NCI-H69 (cell line): ENCODE data around the gene FGF14.
A peak's percentile ranks its signal among the peaks of the same experiment; 100 is the strongest.

Source experiments
- DNase-seq: peaks from one replicate; lab custom pipeline; 2025; lab: John Stamatoyannopoulos, UW

The FGF14 gene

DNA sequence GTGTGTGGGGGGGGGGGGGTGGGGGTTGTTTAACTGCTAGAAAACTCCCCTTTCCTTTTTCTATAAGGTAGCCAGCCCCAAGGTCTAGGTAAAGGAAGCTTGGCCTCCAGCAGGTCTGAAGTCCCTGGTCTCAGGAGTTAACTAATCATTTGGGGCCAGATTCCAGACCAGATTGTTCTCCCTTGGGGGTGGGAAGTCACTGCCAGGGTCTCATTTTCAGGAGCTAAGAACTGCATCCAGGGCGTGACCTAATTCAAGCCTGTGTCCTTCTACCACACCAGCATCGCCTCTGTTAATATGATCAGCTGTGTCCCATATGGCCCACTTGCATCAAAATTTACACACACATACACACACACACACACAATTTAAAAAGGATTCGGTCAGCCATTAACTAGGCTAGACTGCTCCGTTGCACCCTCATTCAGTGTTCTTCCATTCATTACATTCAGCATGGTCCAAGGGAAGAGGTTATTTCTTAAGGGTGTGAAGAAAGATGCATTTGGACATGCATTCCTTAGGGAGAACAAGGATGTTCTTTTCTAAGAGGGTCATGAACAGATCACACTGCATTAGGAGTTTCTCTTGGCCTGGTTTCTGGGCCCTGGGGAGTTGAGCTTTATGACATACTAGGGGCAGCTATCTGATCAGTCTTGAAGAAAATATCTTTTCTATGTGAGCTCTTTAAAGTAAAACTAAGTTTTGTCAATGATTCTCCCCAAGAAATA, 91.0 kb downstream of the FGF14 start:
- peak; percentile 48 for DNase-seq

DNA sequence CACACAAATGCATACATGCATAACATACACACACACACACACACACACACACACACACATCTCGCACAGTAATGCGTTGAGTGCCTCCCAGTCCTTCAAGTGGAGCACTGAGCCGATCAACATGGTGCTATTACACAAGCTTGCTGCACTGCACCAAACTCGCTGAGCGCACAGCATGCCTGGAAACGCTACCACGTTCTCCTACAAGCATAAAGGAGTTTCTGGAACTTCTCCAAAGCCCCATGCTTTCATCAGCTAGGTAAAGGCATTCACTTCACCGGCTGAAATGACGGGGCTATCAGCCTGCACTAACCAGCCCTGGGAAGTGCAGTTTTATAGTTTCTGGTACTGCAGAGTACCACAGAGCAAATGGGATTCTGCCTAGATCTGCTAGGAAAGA, 92.7 kb downstream of the FGF14 start:
- DNase-seq: peak; percentile 95

DNA sequence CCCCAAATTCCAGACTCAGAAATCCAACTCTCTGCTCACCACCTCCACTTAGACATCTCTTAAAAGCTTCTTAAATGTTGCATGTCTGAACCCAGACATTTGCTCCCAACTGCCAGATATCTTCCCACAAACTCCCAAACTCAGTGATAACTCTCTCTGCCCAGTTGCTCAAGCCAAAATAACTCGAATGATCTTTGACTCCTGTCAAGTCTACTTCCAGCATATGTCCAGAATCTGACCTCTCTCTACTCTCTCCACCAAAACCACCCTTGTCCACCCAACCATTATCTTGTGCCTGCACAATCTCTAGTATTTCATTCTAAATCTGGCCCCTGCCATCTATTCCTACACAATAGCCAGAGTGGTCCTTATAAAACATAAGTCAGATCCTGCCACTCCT, 99.3 kb downstream of the FGF14 start:
- DNase-seq: no peak

DNA sequence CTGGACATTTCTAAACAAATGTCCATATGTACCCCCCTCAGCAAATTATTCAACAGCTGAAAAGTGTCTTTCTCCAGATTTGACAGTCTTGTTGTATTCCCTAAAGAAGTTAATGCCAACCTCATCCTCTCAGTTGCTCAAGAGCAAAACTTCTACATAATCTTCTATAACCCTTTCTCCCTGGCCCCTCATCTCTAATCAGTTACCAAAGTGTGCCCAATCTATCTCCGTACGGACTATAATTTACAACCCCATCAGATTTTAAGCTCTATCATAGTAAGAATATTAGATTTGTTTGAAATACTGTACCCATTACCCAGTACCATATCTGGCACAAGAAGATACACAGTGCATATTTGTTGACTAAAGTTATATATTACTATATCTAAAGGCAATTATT, 101.5 kb downstream of the FGF14 start:
- no peak for DNase-seq

DNA sequence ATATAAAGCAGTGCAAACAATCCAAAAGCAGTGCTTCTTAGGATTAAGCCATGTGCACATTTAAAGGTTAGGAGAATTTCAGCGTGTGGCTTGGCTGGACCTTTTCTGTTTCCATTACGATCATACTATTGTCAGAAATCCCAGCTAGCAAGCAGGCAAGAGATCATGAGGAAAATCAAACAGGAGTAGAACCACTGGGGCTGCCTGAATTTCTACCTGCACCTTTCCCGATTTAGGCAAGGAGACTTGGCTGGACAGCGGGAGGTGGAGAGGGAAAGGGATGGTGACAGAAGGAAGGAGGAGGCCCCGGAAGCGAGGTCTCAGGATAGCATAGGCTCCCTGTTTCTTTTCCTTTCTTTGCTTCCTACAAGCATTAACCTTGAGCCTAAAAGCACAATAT, 102.5 kb downstream of the FGF14 start:
- DNase-seq: peak; percentile 24

DNA sequence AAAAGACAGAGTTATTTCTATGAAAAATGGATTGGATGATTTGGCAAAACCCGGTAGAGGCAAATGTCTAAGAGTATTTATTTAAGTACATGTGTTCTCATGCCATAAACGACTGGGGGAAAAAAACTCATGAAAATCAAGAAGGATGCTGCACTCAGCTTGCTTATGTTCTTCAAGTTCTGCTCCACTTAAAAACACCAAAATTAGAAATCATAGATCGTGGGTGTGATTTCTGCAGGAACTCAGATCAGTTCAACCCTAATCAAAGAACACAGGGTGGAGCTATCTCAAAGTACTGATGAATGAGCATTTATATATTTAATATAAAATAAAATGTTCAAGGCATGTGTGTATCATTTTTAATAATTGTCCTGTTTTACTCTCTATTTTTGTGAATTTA, 103.8 kb downstream of the FGF14 start:
- no peak for DNase-seq

DNA sequence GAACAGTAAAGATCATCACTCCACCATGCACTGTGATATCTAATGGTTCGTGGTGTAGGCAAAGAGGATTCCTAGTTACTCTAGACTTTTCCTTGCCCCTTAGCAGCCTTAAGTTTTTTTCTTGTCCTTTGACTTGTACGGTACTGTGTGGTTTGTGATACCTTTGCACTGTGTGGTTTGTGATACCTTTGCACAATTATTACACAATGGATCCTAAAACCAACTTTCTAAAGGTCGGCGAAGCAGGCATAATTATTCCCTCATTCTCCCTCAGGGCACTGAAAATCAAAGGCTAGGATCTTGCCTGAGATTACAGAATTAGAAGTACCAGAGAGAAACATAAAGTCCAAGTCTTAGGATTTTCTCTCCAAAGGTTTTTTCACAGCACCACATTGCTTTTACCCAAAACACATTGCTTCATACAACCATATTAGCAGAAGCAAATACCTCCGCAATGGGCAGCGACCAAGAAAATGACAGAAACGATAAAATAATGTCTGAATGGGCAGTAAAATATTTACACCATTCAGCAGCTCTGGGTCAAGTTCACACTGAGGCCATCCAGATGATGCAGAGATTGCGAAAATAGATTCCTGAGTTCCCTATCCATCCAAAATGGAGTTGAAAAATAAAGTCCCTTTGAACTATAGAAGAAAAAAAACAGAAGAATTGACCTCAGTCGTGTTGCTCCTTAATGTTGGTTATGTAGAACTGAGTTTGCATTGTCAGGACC, 106.4 kb downstream of the FGF14 start:
- DNase-seq: no peak

DNA sequence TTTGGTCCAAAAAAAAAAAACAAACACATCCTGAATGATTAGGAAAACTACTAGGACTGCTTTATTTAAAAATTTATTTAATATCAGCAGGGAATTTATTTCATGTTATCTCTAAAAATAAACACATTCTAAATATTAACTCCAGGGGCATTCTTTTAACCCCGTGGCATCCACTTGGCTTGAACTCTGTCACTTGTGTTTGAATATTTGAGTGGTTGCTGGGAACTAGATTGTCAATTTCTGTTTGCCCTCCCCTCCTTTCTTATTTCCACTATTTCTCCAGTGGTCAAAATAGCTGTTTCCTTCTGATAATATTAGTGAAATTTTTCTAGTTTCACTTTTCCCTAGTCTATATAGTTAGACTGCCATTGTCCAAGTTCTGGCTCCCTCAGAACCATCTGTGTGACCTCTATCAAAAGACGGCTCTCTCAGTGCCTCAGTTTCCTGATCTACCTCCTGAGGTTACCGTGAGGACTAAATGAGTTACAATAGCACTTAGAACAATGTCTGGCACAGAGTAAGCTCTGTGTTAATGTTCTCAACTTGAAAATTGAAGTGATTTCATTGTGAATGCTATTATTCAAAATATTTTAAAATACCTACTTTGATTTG, 107.3 kb downstream of the FGF14 start:
- DNase-seq: no peak

DNA sequence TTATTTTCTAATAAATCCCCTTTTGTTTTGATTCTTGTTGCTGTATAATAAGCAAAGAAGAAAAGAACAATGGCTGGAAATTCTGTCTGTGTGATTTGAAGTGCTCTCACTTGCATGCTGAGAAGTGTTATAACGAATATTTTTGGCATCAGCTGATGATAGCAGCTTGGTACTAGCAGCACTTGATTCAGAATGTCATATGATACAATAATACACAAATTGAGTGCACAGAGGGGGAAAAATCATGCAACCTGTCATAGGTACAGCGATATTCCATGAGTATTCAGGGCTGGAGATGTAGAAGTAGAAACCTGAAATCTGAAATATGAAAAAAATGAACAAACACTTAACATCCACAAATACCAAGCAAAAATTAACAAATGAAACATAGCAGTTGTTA, 108.1 kb downstream of the FGF14 start:
- peak; percentile 75 for DNase-seq

DNA sequence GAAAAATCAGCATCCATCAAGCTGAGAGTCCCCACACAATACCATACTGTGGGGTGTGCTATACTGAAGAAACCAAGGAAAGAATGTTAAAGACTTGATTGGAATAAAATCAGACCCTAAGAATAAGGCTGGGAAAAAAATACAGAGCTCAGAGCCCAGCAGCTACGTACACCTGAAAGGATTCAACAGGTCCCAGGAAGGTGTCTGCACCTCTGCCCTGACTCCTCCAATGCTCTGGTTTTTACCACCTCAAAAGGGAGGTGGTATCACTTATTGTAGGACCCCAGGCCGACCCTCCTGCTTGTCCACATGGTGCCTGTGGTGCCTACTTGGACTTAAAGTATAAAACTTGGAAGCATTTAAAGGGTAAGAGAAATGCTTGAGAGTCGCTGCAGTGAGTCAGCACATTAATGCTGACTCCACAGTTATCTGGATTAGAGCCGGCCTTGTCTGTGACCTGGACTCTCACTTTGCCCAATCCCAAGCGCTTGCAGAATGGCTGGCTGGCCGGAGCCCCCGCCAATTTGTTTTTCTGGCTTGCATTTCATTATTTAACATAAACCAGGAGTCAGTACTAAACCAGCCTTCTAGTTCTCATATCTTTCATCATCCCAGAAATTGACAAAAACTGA, 110.1 kb downstream of the FGF14 start:
- DNase-seq: peak; percentile 58

DNA sequence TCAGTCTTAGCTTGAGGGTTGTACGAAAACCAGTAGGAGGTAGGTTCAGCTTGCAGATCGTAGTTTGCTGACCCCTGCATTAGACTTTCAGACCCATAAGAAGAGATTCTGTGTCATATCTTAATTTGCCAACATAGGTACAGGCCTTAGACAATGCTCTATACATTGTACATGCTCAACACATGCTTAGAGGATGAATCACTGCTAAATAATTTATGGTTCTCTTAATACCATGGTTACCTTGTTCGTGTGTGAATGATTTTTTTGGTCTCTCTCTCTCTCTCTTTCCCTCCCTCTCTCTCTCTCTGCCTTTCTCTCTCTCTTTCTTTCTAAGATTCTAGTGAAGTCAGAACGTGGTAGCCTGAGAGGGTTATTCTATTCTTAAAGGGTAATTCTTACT, 112.2 kb downstream of the FGF14 start:
- DNase-seq: peak; percentile 50

DNA sequence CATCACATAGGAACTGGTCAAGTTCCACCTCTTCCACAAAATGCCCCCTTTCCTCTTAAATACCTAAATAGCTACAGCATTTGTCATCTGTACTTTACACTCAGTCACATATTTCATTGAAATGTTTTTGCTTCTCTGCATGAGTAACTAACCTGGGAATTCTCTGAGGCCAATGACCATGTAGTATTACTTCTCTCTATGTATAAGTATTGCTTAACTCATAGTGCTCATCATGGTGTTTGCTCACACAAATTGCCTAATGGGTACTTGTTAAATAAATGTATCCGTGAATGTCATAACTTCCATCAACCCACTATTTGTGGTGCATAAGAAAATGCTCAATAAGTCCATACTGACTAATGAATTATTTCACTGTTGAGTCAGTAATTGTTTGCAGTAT, 115.5 kb downstream of the FGF14 start:
- peak; percentile 65 for DNase-seq

DNA sequence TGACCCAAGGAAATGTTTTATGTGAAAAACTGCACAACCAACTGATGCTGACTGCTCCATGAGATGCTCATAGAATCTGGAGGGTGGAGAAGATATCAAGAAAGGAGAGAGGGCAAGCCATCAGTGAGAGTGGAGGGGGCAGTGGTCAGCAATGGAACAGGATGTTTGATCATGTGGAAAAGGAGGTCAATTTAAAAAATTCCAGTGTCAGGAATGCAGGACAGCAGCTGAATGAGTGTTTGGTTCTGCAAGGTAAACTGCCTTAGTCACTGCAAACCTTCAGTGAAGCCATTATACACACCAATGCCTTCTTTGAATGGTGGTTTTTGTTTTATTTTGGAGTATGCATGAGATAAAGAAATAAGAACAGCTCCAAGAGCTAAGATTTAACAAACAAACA, 121.5 kb downstream of the FGF14 start:
- no peak for DNase-seq

DNA sequence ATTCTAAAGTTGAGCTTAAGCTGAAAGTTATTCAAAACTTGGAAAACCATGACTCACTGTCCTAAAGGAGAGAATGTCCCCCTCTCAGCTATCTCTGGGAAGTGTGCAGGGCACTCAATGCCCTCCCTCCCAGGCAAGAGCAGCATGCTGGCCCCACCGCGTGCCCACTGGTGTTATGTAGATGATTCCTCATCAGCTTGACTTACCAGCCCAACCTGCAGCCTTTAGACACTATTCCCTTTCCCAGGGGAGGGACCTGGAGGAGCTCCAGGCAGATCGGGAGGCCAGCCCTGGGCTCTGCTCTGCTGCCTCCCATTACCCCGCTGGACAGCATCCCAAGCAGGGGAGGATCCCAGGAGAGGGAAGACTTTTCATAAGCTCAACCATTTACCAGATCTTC, 124.6 kb downstream of the FGF14 start:
- peak; percentile 34 for DNase-seq

DNA sequence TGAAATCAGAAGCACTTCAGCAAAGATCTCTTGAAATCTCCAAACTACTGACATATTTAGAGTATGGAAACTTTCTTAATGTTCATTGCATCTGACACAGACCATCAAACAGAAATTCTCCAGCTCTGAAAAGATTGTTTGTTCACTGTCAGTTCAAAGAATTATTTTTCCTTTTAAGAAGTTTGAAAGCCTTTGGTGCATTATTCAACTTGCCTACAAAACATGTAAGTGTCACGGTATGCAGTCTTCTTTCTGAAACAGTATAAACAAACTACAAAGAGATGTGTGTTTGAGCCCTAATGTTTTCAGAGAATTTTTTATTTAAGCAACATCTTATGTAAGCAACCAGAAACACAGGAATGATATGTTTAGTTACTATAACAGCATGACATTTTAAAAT, 125.4 kb downstream of the FGF14 start:
- DNase-seq: no peak

DNA sequence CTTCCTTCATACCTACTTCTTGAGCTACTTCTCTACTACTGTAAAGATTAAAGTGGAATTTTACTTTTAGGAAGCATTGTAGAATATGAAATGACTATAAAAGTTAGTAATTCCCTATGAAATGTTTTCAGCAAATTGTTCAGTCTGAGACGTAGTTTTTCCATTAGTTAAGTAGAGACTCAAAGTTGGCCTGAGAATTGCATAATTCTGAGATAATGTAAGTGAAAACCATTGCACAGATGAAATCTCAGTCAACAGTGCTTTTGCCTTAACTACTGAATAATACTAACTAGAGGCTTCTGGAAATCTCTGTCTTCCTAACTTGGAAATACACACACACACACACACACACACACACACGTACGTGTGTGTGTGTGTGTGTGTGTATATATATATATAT, 125.9 kb downstream of the FGF14 start:
- no peak for DNase-seq

DNA sequence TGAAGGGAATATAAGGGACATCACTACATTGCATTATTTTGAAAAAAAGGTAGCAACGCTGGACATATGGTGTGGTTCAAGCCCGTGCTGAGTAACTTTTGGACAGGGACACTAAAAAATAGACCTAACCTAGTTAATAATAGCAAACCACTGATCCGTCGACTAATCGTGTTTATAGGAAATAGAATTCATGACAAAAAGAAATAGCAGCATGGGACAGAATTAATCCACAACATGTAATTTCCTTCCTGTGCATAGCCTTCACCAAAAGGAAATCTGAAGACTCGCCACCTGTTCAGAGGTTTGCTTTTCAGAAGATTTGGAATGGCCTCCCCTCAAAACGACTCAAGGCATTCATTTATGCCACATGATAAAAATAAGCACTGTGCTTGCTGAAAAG, 128.7 kb downstream of the FGF14 start:
- DNase-seq: peak; percentile 81

DNA sequence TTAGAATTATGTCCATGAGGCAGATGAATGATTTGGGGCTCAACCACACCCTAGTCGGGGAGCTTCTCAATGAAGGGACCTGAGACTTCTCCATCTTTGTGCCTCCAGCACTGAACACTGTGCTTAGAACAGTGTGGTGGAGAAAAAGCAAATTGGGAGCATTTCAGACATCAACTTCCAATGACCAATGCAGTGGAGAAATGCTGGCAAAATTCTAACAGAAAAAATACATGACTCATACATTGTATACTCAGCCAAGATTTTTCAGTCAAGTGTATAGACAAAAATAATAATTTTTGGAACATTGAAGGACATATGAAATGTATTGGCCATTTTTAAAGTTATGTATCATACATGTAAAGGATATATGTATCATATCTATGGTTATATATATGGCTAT, 134.7 kb downstream of the FGF14 start:
- no peak for DNase-seq

DNA sequence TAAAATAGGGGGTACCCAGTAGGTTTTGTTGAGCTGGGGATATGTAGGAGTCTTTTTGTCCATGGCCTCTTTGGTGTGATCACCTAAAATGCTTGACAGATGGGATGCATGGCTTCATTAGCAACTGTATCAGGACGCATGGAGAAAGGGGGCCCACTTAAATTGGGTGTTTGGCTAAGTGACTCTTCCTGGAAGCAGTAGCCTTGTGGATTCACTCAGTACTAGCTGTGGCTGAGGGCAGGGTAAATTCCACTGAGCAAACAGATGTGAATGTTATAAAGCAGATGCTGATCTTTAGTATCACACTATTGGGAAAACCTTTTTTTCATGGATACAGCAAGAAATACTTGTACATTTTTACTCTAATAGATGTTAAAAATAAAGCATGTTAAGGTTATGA, 140.0 kb downstream of the FGF14 start:
- DNase-seq: peak; percentile 84

DNA sequence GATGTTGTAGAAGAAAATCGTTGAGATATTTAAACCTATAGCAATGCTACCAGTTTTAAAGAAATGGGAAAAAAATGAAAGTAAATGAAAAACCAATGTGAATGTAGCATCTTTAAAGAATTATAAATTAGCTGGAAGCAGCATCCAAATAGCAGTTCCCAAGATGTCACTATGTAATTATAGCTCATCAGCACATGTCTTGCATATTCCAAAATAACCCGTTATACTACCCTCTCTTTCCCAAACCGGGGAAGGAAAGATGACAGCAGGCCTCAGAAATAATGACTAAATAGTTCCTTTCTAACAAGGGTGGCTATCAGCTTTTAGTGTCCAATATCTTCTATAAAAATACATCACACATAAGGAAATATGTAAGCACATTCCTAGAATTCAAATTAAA, 140.5 kb downstream of the FGF14 start:
- DNase-seq: peak; percentile 33

DNA sequence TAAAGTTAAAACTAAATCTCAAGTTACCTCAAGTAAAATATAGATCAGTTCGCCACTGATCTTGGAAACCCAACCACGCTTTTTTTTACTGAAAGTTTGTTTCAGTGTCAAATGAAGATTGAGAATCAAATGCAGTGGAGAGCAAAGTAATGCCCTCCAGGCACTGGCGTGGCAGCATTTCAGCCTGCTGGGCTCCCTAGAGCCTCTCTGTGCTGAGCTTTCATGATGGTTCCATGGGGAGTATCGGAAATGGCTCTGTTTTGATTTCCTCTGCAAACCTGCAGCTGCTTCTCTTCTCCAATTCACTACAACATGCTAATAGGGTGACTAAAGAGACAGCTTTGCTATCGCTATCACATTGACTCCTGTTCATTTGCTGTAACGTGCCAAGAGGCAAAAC, 141.6 kb downstream of the FGF14 start:
- peak; percentile 66 for DNase-seq

DNA sequence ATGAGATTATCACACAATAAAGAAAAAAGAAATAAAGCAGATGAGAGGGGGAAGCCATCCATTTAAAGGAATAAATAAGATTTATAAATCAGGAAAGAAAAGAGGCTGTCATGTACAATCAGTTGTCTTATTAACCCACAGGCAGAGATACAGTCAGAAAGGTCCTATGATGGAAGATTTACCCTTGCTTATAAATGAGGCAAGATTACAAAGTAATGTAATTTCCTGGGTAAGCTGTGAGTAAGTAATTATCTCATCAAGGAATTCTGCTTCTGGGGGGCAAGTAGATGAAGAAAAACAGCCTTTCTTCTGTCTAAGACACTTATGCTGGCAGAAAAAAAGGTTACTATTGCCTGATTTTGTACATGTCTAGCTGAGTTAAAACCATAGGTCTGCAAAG, 146.4 kb downstream of the FGF14 start:
- no peak for DNase-seq

DNA sequence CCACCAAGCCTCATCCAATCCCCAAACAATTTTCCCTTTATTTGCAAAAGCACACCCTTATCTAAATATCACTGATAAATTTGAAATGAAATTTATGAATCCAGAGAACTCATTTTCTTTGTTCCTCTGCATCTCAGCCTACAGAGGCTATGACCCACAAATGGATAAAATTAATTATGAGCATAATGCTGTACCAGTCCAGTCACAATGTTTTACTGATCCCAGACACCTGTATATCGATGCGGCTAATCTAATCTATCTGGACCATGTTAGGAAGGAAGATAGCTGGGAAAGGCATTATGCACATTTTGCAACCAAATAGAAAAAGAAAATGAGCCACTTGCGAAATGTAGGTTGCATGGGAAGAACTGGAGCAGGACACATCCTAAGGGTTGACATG, 150.0 kb downstream of the FGF14 start:
- DNase-seq: no peak
